OCI-LY1 (cell line): ENCODE measurements around the gene LTBP1.

Experiments
- CTCF ChIP-seq: fragments of 200-600 bp; sonication (generic), shearing (Covaris generic); IDR thresholded peaks from 2 replicates; pipeline ENCODE4 v1.5.1; 2017; ENCODE audit warnings: mild to moderate bottlenecking, antibody characterized with exemption, low read length, moderate library complexity, mixed read lengths
- EZH2 ChIP-seq: fragments of 200-600 bp; sonication (generic), shearing (Covaris generic); IDR thresholded peaks from 2 replicates; pipeline ENCODE4 v1.8.0; 2017; ENCODE audit warnings: borderline replicate concordance, mixed run types, mild to moderate bottlenecking, antibody characterized with exemption, low read length, moderate library complexity, mixed read lengths

GRCh38 chr2:33301355-33301754, 354.6 kb downstream of the LTBP1 start:
- TF ChIP-seq CTCF = no peak
- no peak for TF ChIP-seq EZH2
